ENCODE results near the gene LRRC3C. TPM values are rescaled to one million over a fixed set of nuclear protein-coding genes. Genes with fewer than 3 reads are reported as not detected.

LRRC3C gene
- total RNA-seq, 1 experiment from 2014 or later, result not detected

Other genes with a start within 250 kb of the LRRC3C start
- gene PGAP3, start 239.7 kb upstream of the LRRC3C start, total RNA-seq (2014; rRNA removed; shearing (Covaris generic); ENCODE audit: low replicate concordance), result 5.4 and 13.1 TPM in 2 replicates
- 46.1 and 51.1 TPM in 2 replicates for gene ERBB2, start 227.7 kb upstream of the LRRC3C start, total RNA-seq (2014; rRNA removed; shearing (Covaris generic); ENCODE audit: low replicate concordance)
- gene MIEN1, start 197.2 kb upstream of the LRRC3C start, total RNA-seq (2014; rRNA removed; shearing (Covaris generic); ENCODE audit: low replicate concordance), result 61.8 and 63.2 TPM in 2 replicates
- gene GRB7, start 189.8 kb upstream of the LRRC3C start, total RNA-seq (2014; rRNA removed; shearing (Covaris generic); ENCODE audit: low replicate concordance), result 28.3 and 29.4 TPM in 2 replicates
- gene IKZF3, start 63.4 kb upstream of the LRRC3C start, total RNA-seq (2014; rRNA removed; shearing (Covaris generic); ENCODE audit: low replicate concordance), result not detected in 2 replicates
- not detected in 2 replicates for gene ZPBP2, start 59.5 kb upstream of the LRRC3C start, total RNA-seq (2014; rRNA removed; shearing (Covaris generic); ENCODE audit: low replicate concordance)
- 0.06 and 0.41 TPM in 2 replicates for gene GSDMB, start 9.1 kb upstream of the LRRC3C start, total RNA-seq (2014; rRNA removed; shearing (Covaris generic); ENCODE audit: low replicate concordance)
- gene ORMDL3, start 131 bp upstream of the LRRC3C start, total RNA-seq (2014; rRNA removed; shearing (Covaris generic); ENCODE audit: low replicate concordance), result 41.3 and 70.3 TPM in 2 replicates
- gene GSDMA, start 35.3 kb downstream of the LRRC3C start, total RNA-seq (2014; rRNA removed; shearing (Covaris generic); ENCODE audit: low replicate concordance), result not detected in 2 replicates
- 170 and 200 TPM in 2 replicates for gene PSMD3, start 53.1 kb downstream of the LRRC3C start, total RNA-seq (2014; rRNA removed; shearing (Covaris generic); ENCODE audit: low replicate concordance)
- not detected in 2 replicates for gene CSF3, start 87.7 kb downstream of the LRRC3C start, total RNA-seq (2014; rRNA removed; shearing (Covaris generic); ENCODE audit: low replicate concordance)
- 36.7 and 97.2 TPM in 2 replicates for gene MED24, start 126.7 kb downstream of the LRRC3C start, total RNA-seq (2014; rRNA removed; shearing (Covaris generic); ENCODE audit: low replicate concordance)
- 9.1 and 16.4 TPM in 2 replicates for gene THRA, start 135.2 kb downstream of the LRRC3C start, total RNA-seq (2014; rRNA removed; shearing (Covaris generic); ENCODE audit: low replicate concordance)
- 1.1 and 1.6 TPM in 2 replicates for gene NR1D1, start 172.9 kb downstream of the LRRC3C start, total RNA-seq (2014; rRNA removed; shearing (Covaris generic); ENCODE audit: low replicate concordance)
- gene MSL1, start 194.2 kb downstream of the LRRC3C start, total RNA-seq (2014; rRNA removed; shearing (Covaris generic); ENCODE audit: low replicate concordance), result 32.3 and 42.7 TPM in 2 replicates
- gene CASC3, start 212.8 kb downstream of the LRRC3C start, total RNA-seq (2014; rRNA removed; shearing (Covaris generic); ENCODE audit: low replicate concordance), result 27.5 and 37.9 TPM in 2 replicates
- 1.7 and 5.9 TPM in 2 replicates for gene RAPGEFL1, start 249.7 kb downstream of the LRRC3C start, total RNA-seq (2014; rRNA removed; shearing (Covaris generic); ENCODE audit: low replicate concordance)